Aorta (tissue), 5 donors: ENCODE data around the gene AVPI1. TPM values are rescaled to one million over a fixed set of nuclear protein-coding genes. Genes with fewer than 3 reads are reported as not detected.
"Not testable (repeated sequence)": the region's sequence is repeated elsewhere in the genome, so short reads cannot be mapped to it uniquely, and the experiment has no call there.

Experiments
- ATAC-seq: fragments of 200-7000 bp; cut with Tn5 transposase; one replicate; pipeline ENCODE4 v1.9.1; 2022; ENCODE audit warnings: moderate library complexity; ENCODE audit not compliant: low FRiP score
- DNase-seq, 2 donors: peaks; one replicate each; pipeline ENCODE4 v3.0.0-alpha.2; 2020
- H3K27ac ChIP-seq, 2 donors: one replicate each; pipeline ENCODE4 v1.5.1; 2013; ENCODE audit warnings: low read length in 2 of 2, mild to moderate bottlenecking in 2 of 2, moderate library complexity in 2 of 2, control low read depth in 1 of 2, inconsistent platforms in 1 of 2, low read depth in 1 of 2
- H3K27me3 ChIP-seq, 2 donors: one replicate each; pipeline ENCODE4 v1.6.1; 2013; ENCODE audit warnings: control low read depth in 1 of 2, low read length in 1 of 2, mild to moderate bottlenecking in 1 of 2, moderate library complexity in 1 of 2; ENCODE audit not compliant: insufficient read depth in 2 of 2, control insufficient read depth in 1 of 2
- H3K36me3 ChIP-seq, 2 donors: one replicate each; pipeline ENCODE4 v1.6.1; 2013; ENCODE audit warnings: control low read depth in 1 of 2, low read length in 1 of 2, mild to moderate bottlenecking in 1 of 2; ENCODE audit not compliant: insufficient read depth in 2 of 2, control insufficient read depth in 1 of 2
- H3K4me1 ChIP-seq, 2 donors: one replicate each; pipeline ENCODE4 v1.6.1; 2013; ENCODE audit warnings: low read length in 2 of 2, control low read depth in 1 of 2, mild to moderate bottlenecking in 1 of 2, moderate library complexity in 1 of 2; ENCODE audit not compliant: insufficient read depth in 2 of 2, control insufficient read depth in 1 of 2
- H3K4me3 ChIP-seq, 2 donors: one replicate each; pipeline ENCODE4 v1.5.1; 2013; ENCODE audit warnings: low read length in 2 of 2, control low read depth in 1 of 2, mild to moderate bottlenecking in 1 of 2
- H3K9me3 ChIP-seq: one replicate; pipeline ENCODE4 v1.6.1; 2013; ENCODE audit warnings: mild to moderate bottlenecking, low read length; ENCODE audit not compliant: control insufficient read depth
- WGBS, 2 donors: extraction: QIAGEN DNeasy Blood & Tissue Kit; methylation state at CpG; one replicate each; pipeline ENCODE4 v1.1.7; 2013; 5-methylcytosine and 5-hydroxymethylcytosine counted together
- intact Hi-C, 2 donors: fragments of 100-400 bp; cut with DNase I; formaldehyde crosslinking; loops; one replicate each; pipeline versions ENCODE4 v1.14.2 to v1.15.0; 2022
- polyA plus RNA-seq, 2 donors: library from polyadenylated mRNA; stranded (reverse); fragments of 200-250 nt; gene quantifications; one replicate each; pipeline ENCODE4 v1.2.3, GENCODE V29; 2013
- total RNA-seq, 2 donors: library from RNA; stranded (reverse); fragmentation: NEBNext Ultra II Directional; extraction: Animal tissue kit (Norgen Biotek cat#: 25700); gene quantifications; one replicate each; pipeline ENCODE4 v1.2.1, GENCODE V29; 2021
- donor health status: healthy with polysubstance abuse.
- donor health status: Bipolar disorder and iron deficiency.
- donor health status: DM: no; HTN: no; CAD: no.
- donor health status: DM: no; HTN: no; CAD: no.
- donor health status: DM: yes; HTN: yes; CAD: no.

The AVPI1 gene
- total and polyA plus RNA-seq, 4 donors: 12.4 to 18.3 (median 16.1) TPM

DNA sequence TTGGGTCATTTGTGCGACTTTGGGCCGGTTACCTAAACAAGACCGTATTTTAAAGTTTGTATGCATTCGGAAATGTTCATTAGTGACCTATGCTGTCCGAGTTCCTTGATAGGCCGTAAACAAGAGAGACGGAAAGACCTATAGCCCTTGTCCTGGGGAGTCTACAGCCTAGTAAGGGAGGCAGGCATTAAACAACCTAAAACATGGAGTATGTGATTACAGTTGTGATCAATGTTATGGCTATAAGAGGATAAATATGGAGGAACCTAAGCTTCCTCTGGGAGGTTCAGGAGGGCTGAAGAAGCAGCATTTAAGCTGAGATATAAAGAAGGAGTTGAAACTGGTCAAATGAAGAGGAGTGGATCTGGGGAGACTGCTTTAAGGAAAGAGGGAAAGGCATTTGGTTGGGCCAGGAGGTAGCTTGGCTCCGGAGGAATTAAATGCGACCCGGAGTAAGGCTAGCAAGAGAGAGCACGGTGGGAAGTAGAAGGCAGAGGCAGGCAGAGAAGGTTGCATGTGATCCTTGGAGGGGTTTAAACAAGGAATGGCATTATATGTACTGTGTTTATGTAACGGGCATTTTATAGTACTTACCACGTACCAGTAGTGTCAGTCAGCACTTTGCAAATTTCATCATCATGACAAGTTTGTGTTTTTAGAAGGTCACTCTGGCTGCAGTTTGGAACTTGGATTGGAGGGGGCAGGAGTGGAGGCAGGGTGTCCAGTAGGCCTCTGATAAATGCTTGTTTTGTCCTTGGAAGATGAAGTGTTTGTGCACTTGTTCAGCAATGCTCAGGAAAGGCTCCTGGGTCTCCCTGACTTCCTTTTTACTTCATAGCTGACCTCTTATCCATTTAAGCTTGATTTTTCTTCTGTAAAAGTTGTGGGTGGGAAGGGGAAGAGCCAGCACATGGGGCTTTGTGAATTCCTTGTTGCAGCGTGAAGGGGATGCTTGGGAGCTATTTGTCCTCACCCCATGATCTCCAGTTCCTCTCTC is 1.0 kb upstream of the AVPI1 start:
- Histone ChIP-seq H3K36me3 (no peaks in the 10 kb centered on the region), H3K27me3 (no peaks in the 10 kb centered on the region), H3K9me3 (no peaks in the 10 kb centered on the region), H3K4me3 (no peak overlapping the region), H3K4me1 (peaks cover 0 to 3% of the 10 kb centered on the region in 2 donors), H3K27ac (peak overlapping the region; percentile 58 to 93)
- DNase-seq: no peak
- WGBS, 2 donors: 19 to 22% methylated on average over 14 of the region's 14 CpGs
- intact Hi-C loops: no loop called here
- ATAC-seq: no peak

DNA sequence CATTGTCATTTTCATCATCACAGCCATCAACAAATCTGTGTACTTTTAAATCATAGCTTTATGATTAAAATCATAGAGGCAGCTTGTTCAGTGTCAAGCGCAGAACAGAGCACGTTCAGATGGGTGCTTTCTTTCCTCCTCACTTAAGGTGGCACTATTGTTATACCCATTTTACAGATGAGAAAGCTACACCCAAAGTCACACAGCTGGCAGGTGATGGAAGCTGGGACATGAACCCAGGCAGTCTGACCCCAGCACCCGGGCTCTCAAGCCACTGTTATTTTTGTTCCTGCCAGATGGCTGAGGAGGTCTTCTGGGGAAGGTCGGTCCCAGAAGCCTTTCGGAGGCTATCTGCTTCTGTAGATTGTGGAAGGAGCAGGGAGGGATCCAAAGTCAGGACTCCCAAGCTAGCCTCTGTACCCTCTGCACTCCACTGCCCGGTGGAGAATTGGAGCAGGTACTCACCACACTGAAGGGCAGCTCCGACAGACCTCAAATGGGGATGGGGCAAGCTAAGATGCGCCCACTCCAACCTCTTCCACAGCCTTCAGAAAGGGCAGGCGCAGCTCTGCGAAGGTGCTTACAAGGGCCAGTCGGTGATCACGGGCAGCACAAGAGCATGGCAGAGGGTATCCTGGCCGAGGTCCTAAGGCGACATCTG is 610 bp downstream of the AVPI1 start:
- peak overlapping the region; percentile 20 to 68 for H3K27ac ChIP-seq
- ATAC-seq: peak; percentile 1
- H3K9me3 ChIP-seq: no peaks in the 10 kb centered on the region
- H3K4me1 ChIP-seq: peaks cover 0 to 3% of the 10 kb centered on the region in 2 donors
- H3K36me3 ChIP-seq: no peaks in the 10 kb centered on the region
- peak overlapping the region; percentile 29 to 33 for H3K4me3 ChIP-seq
- 6 to 7% methylated on average over 14 of the region's 14 CpGs for WGBS, 2 donors
- no peaks in the 10 kb centered on the region for H3K27me3 ChIP-seq
- intact Hi-C loops: no loop called here
- peak in 1 of 2 donors; percentile 56 for DNase-seq

DNA sequence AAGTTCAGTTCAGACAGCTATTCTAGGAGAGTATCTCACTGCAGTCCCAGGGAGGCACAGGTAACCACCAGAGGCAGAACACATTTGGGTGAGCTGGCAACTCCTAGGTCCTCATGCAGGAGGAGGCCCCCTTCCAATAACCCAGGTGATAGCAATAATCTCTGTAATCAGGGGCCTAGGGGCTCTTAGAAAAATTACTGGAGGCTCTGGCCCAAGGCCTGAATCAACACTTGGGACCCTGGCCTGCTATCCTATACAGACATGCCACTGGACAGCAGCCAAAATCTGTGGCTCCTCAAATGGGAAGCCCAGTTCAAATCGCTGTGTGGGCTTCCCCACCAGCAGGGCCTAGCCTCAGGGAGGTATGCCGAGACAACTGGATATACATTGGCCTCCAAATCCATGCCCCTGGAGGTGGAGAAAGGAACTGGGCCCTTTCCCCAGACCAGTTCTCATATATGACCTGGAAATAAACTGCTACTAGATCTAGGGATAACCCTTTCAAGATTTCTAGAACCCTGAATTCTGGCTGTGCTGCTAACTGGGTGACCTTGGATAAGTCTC is 1.6 kb downstream of the AVPI1 start:
- Histone ChIP-seq H3K4me3 (peak overlapping the region in 1 of 2 donors; percentile 33), H3K9me3 (no peaks in the 10 kb centered on the region), H3K36me3 (no peaks in the 10 kb centered on the region), H3K27me3 (no peaks in the 10 kb centered on the region), H3K4me1 (peaks cover 0 to 3% of the 10 kb centered on the region in 2 donors), H3K27ac (peak overlapping the region in 1 of 2 donors; percentile 39)
- intact Hi-C loops: no loop called here
- DNase-seq: peak in 1 of 2 donors; percentile 52
- 25 to 29% methylated on average over 2 of the region's 2 CpGs for WGBS, 2 donors
- ATAC-seq: no peak

DNA sequence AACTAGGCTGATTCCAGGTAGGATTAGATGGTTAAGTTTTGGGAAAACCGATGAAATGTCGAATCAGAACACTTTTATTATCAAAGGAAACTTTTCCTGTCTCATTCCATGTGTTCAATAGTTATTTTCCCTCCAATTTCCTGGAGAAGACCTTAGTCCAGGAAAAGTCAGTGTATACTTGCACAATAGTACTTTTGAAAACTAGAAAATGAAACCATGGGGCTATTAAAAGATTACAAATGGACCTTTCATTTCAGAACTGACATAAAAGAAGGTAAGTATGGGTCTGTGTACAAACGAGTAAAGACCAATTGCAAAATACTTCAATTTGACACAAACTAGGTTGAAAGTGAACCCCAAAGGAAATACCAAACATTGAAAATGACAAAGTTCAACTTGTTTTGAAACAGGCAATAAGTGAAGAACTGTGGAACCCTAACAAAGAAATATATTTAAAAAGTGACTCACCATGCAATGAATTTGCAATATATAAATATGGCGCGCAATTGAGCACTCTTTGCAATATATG is 2.1 kb downstream of the AVPI1 start:
- ATAC-seq (no peak), DNase-seq (no peak)
- Histone ChIP-seq H3K27ac (peak overlapping the region in 1 of 2 donors; percentile 26), H3K4me3 (peak overlapping the region in 1 of 2 donors; percentile 33), H3K27me3 (no peaks in the 10 kb centered on the region), H3K4me1 (peaks cover 0 to 3% of the 10 kb centered on the region in 2 donors), H3K9me3 (no peaks in the 10 kb centered on the region), H3K36me3 (no peaks in the 10 kb centered on the region)
- intact Hi-C loops: no loop called here
- 65 to 76% methylated on average over 5 of the region's 5 CpGs for WGBS, 2 donors

DNA sequence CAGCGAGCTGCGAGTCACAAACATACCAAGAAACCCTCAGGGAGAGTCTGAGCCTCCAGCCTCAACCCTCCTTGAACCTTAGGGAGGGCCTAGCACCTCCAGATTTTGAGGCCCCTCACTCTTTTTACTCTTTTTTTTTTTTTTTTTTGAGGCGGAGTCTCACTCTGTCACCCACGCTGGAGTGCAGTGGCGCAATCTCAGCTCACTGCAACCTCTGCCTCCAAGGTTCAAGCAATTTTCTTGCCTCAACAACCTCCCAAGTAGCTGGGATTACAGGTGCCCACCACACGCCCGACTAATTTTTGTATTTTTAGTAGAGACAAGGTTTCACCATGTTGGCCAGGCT is 2.7 kb downstream of the AVPI1 start:
- H3K9me3 ChIP-seq, H3K36me3 ChIP-seq, DNase-seq, ATAC-seq, H3K27me3 ChIP-seq, intact Hi-C loops, H3K4me1 ChIP-seq, H3K27ac ChIP-seq, H3K4me3 ChIP-seq: not testable (repeated sequence)
- WGBS, 2 donors: 65 to 66% methylated on average over 7 of the region's 7 CpGs

DNA sequence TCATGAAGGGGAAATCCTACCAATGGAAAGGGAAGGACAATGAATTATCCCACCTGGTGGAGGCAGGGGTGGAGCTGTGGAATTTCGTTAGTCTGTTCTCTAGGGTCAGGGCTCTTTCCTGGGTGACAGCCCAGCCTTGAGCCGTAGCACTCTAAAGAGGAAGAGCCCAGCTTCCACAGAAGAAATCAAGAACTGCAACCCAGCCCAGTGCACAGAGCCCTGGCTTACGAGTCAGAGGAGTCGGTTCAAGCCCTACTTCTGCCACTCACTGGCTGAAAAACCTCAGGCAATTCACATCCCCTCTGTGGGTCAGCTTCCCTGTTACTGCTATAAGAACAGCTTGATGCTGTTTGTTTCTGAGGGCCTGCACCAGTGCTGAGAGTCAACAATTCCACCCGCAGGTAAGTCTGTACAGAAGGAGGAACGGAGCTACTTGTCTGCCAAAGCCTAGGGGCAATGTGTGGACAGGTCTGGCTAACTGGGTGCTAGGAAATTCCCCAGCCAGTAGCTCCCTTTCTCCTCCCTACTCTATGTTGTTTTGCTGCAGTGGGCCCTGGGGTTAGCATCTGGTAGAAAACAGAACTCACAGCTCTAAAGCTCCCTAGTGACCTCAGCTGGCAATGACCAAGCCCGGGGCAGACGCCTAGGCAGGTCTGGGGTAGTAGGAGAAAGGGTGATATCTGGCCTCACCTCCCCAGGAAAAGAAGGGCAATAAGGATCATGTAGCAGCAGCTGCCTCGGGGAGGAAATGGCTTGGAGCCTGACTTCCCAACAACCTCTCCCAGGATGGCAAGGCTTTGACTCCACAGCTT is 3.3 kb downstream of the AVPI1 start:
- intact Hi-C loops: no loop called here
- Histone ChIP-seq H3K4me1 (peaks cover 0 to 3% of the 10 kb centered on the region in 2 donors), H3K9me3 (no peaks in the 10 kb centered on the region), H3K27me3 (no peaks in the 10 kb centered on the region), H3K36me3 (peaks cover 0 to 2% of the 10 kb centered on the region in 2 donors), H3K4me3 (no peak overlapping the region), H3K27ac (peak overlapping the region in 1 of 2 donors; percentile 39)
- ATAC-seq (no peak), DNase-seq (peak in 1 of 2 donors; percentile 59)
- WGBS, 2 donors: 37 to 39% methylated on average over 9 of the region's 9 CpGs

DNA sequence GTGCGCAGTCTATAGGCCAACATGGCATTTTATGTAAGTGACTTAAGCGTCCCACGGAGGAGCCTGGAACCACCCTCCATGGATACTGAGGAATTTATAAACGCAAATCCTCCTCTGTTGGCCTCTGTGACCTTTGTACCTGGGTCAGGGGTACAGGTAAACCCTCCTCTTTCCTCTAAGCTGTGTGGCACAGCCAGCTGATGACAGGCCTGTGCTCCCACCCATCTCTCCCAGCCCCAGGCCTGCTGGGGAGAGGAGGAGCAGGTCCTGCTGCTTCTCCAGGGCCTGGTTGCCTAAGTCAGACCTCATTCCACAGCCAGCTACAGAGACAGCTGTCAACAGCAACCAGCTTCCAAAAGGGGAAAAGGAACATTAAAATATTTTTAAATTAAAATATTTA is 5.0 kb downstream of the AVPI1 start:
- no peak for ATAC-seq
- H3K4me1 ChIP-seq: peaks cover 0 to 3% of the 10 kb centered on the region in 2 donors
- H3K27me3 ChIP-seq: no peaks in the 10 kb centered on the region
- no peak overlapping the region for H3K27ac ChIP-seq
- H3K9me3 ChIP-seq: no peaks in the 10 kb centered on the region
- H3K4me3 ChIP-seq: no peak overlapping the region
- no peak for DNase-seq
- WGBS, 2 donors: 86 to 94% methylated on average over 4 of the region's 4 CpGs
- H3K36me3 ChIP-seq: peaks cover 0 to 6% of the 10 kb centered on the region in 2 donors
- intact Hi-C loops: no loop called here

DNA sequence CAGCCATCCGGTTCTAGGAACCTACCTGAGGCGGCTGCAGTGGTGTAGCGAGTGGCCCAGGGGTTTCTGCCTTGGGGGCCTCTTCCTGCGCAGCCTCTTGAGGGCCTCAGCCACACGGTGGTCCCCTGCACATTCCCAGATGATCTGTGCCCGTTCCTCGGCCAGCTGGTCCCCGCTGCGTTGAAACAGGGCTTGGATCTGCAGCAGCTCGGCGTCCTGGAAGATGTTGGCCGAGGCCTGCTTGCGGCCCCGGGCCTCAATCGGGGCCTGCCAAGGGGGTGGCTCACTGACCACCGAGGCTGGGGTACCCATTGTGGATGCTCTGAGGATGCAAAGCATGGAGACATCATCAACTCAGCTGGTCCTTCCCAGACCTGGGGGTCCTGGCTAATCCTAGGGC is 7.4 kb downstream of the AVPI1 start:
- WGBS, 2 donors: 89 to 91% methylated on average over 16 of the region's 16 CpGs
- intact Hi-C loops: no loop called here
- Histone ChIP-seq H3K27me3 (no peaks in the 10 kb centered on the region), H3K27ac (no peak overlapping the region), H3K9me3 (no peaks in the 10 kb centered on the region), H3K4me1 (no peaks in the 10 kb centered on the region), H3K36me3 (peaks cover 0 to 8% of the 10 kb centered on the region in 2 donors), H3K4me3 (no peak overlapping the region)
- no peak for ATAC-seq
- DNase-seq: no peak
